Dedifferentiated amniotic fluid mesenchymal stem cell (primary cell): Measurements from ENCODE around the gene ACSS3.
"Not testable (repeated sequence)": the region's sequence is repeated elsewhere in the genome, so short reads cannot be mapped to it uniquely, and the experiment has no call there.

ENCODE experiments used
- DNase-seq: peaks from one replicate; pipeline ENCODE4 v3.0.0-alpha.2; 2016; ENCODE audit errors: extremely low spot score

Gene ACSS3

DNA sequence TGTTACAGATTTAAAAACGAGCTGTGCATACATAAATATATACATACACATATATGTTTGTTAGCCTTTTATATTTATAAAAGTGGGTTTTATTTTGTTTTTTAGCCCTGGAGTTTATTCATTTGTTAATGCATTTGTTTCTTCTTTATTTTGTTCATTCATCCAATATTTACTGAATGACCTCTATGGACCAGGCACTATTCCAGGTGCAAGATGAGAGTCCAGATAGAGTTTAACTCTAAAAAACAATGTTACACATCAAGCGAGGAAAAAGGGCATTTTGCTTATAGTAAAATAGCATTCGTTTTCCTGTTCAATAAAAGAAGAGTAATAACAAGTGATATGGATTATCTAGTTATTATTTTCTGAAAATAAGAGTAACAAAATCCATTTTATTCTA lies 14.2 kb downstream of the ACSS3 start:
- no peak for DNase-seq

DNA sequence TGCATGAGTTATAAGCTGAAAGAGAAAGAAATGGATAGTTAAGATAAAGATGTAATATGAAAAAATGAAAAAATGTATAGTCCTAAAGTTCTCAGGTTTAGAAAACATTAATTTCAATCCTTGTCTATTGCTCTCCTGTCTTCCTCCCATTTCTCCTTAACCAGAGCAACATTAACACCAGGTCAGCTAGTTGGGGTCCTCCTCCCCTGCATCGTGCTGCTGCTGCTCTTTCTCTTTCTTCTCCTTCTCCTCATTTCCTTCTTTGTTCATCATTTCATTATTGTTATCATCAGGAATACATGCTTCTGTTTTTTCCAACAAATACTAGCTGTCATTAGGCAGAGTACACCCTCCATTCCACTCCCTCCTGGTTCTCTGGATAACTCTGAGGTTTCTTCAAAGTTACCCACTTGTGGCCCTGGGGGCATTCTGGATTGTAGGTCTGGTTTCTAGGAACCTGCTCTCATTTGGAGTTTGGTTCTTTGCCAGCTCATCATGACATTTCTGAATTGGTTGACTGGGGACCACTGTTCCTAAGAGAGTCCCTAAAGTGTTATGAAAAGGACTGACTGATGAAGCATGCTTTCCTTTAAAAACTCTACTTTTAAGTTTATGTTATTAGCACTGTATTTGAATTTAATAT lies 17.0 kb downstream of the ACSS3 start:
- DNase-seq, result no peak

DNA sequence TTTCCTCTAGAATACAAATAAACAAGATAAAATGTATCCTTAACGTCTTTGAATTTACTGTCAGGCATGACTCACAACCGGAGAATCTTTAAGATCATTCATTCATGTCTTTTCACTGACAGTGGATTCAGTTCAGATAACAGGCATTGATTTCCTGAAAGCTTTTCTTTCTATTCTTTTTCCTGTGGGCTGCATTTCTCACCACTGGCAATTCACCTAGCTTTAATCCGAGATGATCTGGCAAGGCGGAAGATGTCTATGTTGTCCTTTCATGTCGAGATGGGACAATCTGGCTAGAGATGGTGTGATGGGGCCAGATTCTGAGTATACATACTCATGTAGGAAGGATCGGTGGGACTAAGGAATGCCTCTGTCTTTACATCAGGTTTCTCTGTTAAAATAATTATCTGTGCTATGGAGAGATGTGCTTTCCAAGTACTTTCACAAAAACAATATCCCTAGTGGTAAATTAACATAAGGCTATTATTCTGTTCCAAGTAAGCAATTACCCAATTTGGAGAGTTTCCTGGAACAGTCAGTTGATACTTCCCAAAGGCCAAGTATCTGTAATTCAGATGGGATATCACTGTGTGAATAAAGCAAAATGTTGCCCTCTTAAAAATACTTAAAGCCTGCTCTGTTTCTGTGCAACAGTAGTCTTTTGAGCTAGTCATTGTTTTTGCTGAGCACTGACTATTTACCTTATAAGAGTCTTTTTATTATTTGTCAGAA lies 17.8 kb downstream of the ACSS3 start:
- DNase-seq, result no peak

GRCh38 chr12:81105687-81106086 lies 27.8 kb downstream of the ACSS3 start:
- DNase-seq, result no peak

DNA sequence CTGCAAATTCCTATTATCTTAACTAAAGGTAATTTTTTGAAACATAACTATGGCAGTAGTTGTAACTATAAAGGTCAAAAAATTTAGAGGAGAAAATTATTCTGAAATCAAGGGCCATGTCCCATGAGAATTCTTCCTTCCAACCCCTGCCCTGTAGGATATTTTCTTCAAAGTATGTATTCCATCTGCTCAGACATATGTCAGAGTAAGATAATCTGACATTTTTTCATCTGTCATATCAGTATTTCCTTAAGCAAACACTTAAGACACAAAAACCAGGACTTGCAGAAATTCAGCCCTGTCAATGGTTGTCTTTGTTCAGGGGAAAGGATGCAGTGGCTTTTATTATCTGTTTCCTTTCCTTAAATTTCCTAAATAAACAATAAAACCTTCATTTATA lies 36.3 kb downstream of the ACSS3 start:
- no peak for DNase-seq

- DNase-seq, result not testable (repeated sequence)
These were observed 41.2 kb downstream of the ACSS3 start for GRCh38 chr12:81119069-81119468.

DNA sequence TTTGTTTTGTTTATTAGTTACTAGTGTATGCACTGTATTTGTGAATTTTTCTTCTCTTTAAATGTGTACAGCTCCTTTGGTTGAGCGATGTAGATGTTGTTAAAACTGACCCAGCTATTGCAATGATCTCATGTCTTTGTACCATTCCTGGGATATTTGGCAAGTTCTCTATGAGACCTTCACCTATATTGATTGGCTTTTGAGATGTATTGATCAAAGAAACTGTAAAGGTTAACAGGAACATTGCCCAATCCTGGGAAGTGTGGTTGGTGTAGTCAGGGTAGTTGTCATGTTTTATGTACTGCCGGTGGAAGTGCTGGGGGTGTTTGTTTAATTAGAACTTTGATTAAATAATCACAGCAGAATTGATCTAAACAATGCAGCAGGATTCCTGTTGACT lies 43.1 kb downstream of the ACSS3 start:
- DNase-seq, result no peak

GRCh38 chr12:81123611-81124010 lies 45.7 kb downstream of the ACSS3 start:
- DNase-seq, result no peak

GRCh38 chr12:81125691-81126090 lies 47.8 kb downstream of the ACSS3 start:
- no peak for DNase-seq

DNA sequence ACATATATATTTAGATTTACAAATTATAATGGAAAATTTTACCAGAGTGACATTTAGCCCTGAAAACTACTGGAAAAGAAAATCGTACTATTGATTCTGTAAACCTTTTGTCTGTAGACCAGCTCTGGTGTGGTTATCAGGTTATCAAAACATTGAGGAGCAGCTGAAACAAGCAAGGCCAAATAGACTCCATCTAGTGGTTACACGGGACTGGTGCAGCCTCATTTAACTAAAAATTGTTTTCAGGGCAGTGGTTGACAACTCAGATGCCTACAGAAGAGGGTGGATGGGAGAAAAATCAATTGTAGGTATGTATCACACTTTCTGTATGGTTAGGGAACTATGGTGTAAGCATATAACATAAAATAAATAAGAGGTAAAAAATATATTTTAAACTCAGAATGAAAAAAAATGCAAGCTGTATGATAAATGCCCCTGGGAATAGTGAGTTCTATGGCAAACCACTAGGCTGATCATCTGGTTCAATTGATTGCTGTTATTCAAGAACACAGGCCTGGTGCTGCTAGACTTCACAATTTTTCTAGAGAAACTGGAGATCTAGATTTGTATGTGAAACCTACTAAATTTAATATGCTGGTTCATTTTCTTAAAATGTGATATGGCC lies 51.2 kb downstream of the ACSS3 start:
- DNase-seq, result peak; percentile 67

- DNase-seq, result no peak
These were observed 58.6 kb downstream of the ACSS3 start for GRCh38 chr12:81136519-81136918.

DNA sequence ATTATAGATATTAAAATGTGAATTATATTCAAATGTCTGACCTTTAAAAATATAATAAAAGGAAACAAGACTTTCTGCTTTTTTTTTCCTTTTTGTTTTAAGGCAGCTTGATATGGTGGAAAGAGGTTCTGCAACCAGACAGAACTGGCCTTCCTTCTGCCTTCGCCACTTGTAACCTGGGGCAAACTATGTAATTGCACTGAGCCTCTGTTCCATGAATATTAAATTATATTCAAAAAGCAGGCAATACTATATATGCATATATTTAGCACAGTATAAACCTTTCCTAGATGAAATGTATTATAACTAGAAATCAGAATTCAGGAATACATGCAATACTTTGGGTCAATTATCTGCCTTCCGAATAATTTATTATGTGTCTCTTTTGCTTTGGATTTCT lies 59.9 kb downstream of the ACSS3 start:
- no peak for DNase-seq

- DNase-seq, result no peak
These were observed 63.3 kb downstream of the ACSS3 start for GRCh38 chr12:81141217-81141616.

- DNase-seq, result no peak
These were observed 65.2 kb downstream of the ACSS3 start for GRCh38 chr12:81143057-81143456.

GRCh38 chr12:81146228-81147225 lies 68.6 kb downstream of the ACSS3 start:
- no peak for DNase-seq

GRCh38 chr12:81147292-81147919 lies 69.5 kb downstream of the ACSS3 start:
- no peak for DNase-seq

- DNase-seq, result no peak
These were observed 72.5 kb downstream of the ACSS3 start for GRCh38 chr12:81150382-81150781.

DNA sequence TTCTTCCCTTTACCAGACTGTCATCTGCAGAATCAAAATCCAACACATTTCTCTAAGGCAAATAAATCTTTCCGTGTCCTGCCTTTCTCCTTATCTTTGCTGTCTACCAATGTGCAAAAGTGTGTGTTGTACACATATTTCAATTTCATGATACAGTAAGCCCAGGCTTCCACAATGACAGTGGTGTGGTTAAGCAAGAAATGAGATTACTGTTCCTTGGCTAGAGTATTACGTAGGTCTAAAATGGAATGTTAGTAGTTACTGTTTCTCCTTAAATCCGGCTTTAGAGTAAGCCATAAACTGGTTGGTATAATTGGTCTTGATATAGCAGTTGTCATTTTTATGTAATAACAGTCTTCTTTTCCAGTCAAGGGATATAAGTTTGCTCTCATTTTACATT lies 82.0 kb downstream of the ACSS3 start:
- DNase-seq, result no peak

DNA sequence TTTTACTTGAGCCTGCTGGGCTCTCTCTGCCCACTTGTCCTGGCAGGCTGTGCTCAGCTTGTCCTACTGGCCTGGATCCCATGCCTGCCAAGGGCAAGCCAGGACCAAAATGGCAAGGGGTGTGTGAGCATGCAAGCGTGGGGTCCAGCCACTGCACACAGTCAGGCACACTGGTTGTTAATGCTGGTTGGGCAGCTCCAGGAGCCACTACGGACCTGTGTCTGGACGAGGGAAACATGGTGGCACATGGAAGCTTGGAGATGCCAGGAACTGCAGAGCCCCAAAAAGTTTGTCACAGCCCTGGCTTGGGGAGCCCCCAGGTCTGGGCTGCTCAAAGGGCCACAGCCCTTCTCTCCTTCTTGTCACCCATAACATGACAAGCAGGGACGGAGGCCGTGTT lies 83.8 kb downstream of the ACSS3 start:
- no peak for DNase-seq

DNA sequence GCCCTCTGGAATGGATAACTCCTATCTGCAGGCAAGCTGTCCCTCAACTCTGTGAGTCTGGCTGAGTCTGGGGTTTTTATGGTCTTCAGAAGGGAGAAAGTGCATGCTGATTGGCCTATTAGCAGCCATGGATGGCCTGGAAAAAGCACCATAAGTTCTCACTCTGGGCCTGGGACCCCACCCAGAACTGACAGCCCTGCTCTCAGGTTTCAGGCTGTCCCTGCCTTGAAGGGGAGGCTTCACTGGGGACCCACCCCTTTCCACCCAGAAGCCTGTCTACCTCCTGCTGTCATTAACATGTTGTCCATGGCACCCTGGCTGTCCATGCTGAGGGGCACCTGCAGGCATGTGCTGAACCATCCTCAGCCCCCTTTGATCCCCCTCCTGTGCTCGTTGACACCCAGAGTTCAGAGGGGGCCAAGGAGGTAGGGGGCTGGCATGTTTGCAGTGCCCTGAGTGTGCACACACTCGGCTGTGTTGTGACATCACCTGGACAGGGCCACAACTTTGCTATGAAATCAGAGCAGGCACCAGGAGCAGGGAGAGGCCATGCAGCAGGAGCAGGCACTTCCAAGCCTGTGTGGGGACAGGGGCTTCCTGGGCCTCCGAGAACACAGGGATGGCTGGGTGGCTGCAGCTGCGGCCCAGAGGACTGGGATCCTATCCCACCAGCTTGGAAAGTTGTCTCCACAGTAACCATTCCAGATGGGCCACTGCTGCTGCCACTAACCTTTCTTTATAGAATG lies 84.7 kb downstream of the ACSS3 start:
- DNase-seq, result no peak

DNA sequence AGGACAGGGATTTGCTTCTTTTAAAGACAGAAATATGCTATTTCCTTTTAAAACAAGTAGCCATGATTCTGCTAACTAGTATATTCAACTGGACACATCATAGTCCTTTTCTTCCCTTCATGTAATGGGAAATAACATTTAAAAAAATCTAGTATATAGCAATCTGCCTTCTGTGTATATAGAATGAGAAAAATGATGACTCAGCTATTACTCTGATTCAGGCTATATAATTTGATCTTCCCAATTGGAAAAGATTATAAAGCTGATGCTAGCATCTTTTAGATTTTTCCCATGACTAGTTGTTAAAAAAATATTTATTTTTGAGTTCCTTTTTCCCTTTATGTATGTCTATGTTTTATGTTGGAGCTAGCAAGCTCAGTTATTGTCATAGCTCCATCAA lies 86.9 kb downstream of the ACSS3 start:
- no peak for DNase-seq
